Memory B cell (primary cell): Measurements from ENCODE around the gene TMEM134.

Source experiments
- ATAC-seq: fragments of 150-1000 bp; cut with Tn5 transposase; 2 replicates; pipeline ENCODE4 v1.10.0; 2021; ENCODE audit warnings: low read depth, mild to moderate bottlenecking, moderate library complexity
- DNase-seq, 2 donors: peaks; one replicate each; pipeline ENCODE4 v3.0.0; 2022; ENCODE audit warnings: low spot score in 2 of 2
- H3K27ac Mint-ChIP-seq: one replicate; pipeline ENCODE4 v1.8.0; 2022; ENCODE audit warnings: mild to moderate bottlenecking, moderate library complexity, mixed read lengths
- H3K27me3 Mint-ChIP-seq: one replicate; pipeline ENCODE4 v1.8.0; 2022; ENCODE audit warnings: mixed read lengths
- H3K36me3 Mint-ChIP-seq: one replicate; pipeline ENCODE4 v1.8.0; 2022; ENCODE audit warnings: mild to moderate bottlenecking, mixed read lengths
- H3K4me1 Mint-ChIP-seq: one replicate; pipeline ENCODE4 v1.8.0; 2022; ENCODE audit warnings: mixed read lengths
- H3K4me3 Mint-ChIP-seq: one replicate; pipeline ENCODE4 v1.8.0; 2022; ENCODE audit warnings: mild to moderate bottlenecking, moderate library complexity, mixed read lengths
- H3K9me3 Mint-ChIP-seq: one replicate; pipeline ENCODE4 v1.8.0; 2022; ENCODE audit warnings: mixed read lengths

TMEM134 gene

GRCh38 chr11:67450796-67451657 is 18.0 kb downstream of the TMEM134 start:
- no peak for DNase-seq
- Mint-ChIP-seq H3K27ac (no peak overlapping the region), H3K4me1 (peaks cover 29% of the 10 kb centered on the region), H3K27me3 (no peaks in the 10 kb centered on the region), H3K9me3 (no peaks in the 10 kb centered on the region), H3K36me3 (no peaks in the 10 kb centered on the region), H3K4me3 (no peak overlapping the region)
- no peak for ATAC-seq

- no peak for ATAC-seq
- H3K9me3 Mint-ChIP-seq = no peaks in the 10 kb centered on the region
These were observed 19.8 kb downstream of the TMEM134 start for GRCh38 chr11:67449116-67449844.

GRCh38 chr11:67448220-67448609 is 20.8 kb downstream of the TMEM134 start:
- peak overlapping the region; percentile 97 for H3K27ac Mint-ChIP-seq
- DNase-seq = no peak
- no peaks in the 10 kb centered on the region for H3K27me3 Mint-ChIP-seq

More at GRCh38 chr11:67449116-67449844, 19.8 kb downstream of the TMEM134 start:
- Mint-ChIP-seq H3K4me1 (peaks cover 40% of the 10 kb centered on the region), H3K4me3 (peak overlapping the region; percentile 24), H3K27me3 (no peaks in the 10 kb centered on the region), H3K27ac (peak overlapping the region; percentile 55), H3K36me3 (no peaks in the 10 kb centered on the region)
- DNase-seq = no peak

GRCh38 chr11:67445515-67445914 is 23.5 kb downstream of the TMEM134 start:
- no peak for ATAC-seq
- H3K27me3 Mint-ChIP-seq = no peaks in the 10 kb centered on the region
- H3K4me1 Mint-ChIP-seq = peaks cover 59% of the 10 kb centered on the region
- H3K27ac Mint-ChIP-seq = peak overlapping the region; percentile 97
- peak overlapping the region; percentile 82 for H3K4me3 Mint-ChIP-seq
- H3K36me3 Mint-ChIP-seq = no peaks in the 10 kb centered on the region
- H3K9me3 Mint-ChIP-seq = no peaks in the 10 kb centered on the region
- DNase-seq = no peak

More at GRCh38 chr11:67448220-67448609, 20.8 kb downstream of the TMEM134 start:
- no peaks in the 10 kb centered on the region for H3K36me3 Mint-ChIP-seq
- ATAC-seq = no peak
- H3K9me3 Mint-ChIP-seq = no peaks in the 10 kb centered on the region
- peaks cover 41% of the 10 kb centered on the region for H3K4me1 Mint-ChIP-seq
- peak overlapping the region; percentile 33 for H3K4me3 Mint-ChIP-seq

- Mint-ChIP-seq H3K4me3 (peak overlapping the region; percentile 78), H3K27ac (peak overlapping the region; percentile 92), H3K4me1 (peaks cover 60% of the 10 kb centered on the region), H3K36me3 (peaks cover 4% of the 10 kb centered on the region), H3K27me3 (no peaks in the 10 kb centered on the region), H3K9me3 (no peaks in the 10 kb centered on the region)
- DNase-seq (peak in 1 of 2 donors; percentile 34), ATAC-seq (no peak)
These were observed 26.3 kb downstream of the TMEM134 start for GRCh38 chr11:67442504-67443404.

GRCh38 chr11:67441731-67442351 is 27.2 kb downstream of the TMEM134 start:
- H3K27me3 Mint-ChIP-seq = no peaks in the 10 kb centered on the region
- H3K4me1 Mint-ChIP-seq = peaks cover 58% of the 10 kb centered on the region
- no peaks in the 10 kb centered on the region for H3K9me3 Mint-ChIP-seq
- ATAC-seq = peak; percentile 11
- DNase-seq = peak in 1 of 2 donors; percentile 39
- H3K36me3 Mint-ChIP-seq = peaks cover 4% of the 10 kb centered on the region
- H3K4me3 Mint-ChIP-seq = peak overlapping the region; percentile 49
- peak overlapping the region; percentile 92 for H3K27ac Mint-ChIP-seq

- DNase-seq (peak in 1 of 2 donors; percentile 35), ATAC-seq (no peak)
- H3K36me3 Mint-ChIP-seq = peaks cover 9% of the 10 kb centered on the region
- H3K9me3 Mint-ChIP-seq = no peaks in the 10 kb centered on the region
- peak overlapping the region; percentile 58 for H3K4me3 Mint-ChIP-seq
- peaks cover 59% of the 10 kb centered on the region for H3K4me1 Mint-ChIP-seq
- no peaks in the 10 kb centered on the region for H3K27me3 Mint-ChIP-seq
- peak overlapping the region; percentile 92 for H3K27ac Mint-ChIP-seq
These were observed 27.9 kb downstream of the TMEM134 start for GRCh38 chr11:67441098-67441563.

- Mint-ChIP-seq H3K27ac (peak overlapping the region; percentile 92), H3K9me3 (no peaks in the 10 kb centered on the region), H3K27me3 (no peaks in the 10 kb centered on the region), H3K4me3 (peak overlapping the region; percentile 76), H3K36me3 (peaks cover 13% of the 10 kb centered on the region), H3K4me1 (peaks cover 57% of the 10 kb centered on the region)
- DNase-seq (peak in 1 of 2 donors; percentile 45), ATAC-seq (no peak)
These were observed 28.6 kb downstream of the TMEM134 start for GRCh38 chr11:67440229-67441097.

GRCh38 chr11:67439321-67440228 is 29.5 kb downstream of the TMEM134 start:
- H3K4me1 Mint-ChIP-seq = peaks cover 52% of the 10 kb centered on the region
- no peaks in the 10 kb centered on the region for H3K9me3 Mint-ChIP-seq
- peaks cover 17% of the 10 kb centered on the region for H3K36me3 Mint-ChIP-seq
- H3K27me3 Mint-ChIP-seq = no peaks in the 10 kb centered on the region
- H3K27ac Mint-ChIP-seq = peak overlapping the region; percentile 92
- ATAC-seq (no peak), DNase-seq (no peak)
- peak overlapping the region; percentile 93 for H3K4me3 Mint-ChIP-seq

GRCh38 chr11:67438158-67438902 is 30.7 kb downstream of the TMEM134 start:
- Mint-ChIP-seq H3K36me3 (peaks cover 17% of the 10 kb centered on the region), H3K9me3 (no peaks in the 10 kb centered on the region), H3K4me3 (peak overlapping the region; percentile 93), H3K4me1 (peaks cover 57% of the 10 kb centered on the region), H3K27ac (peak overlapping the region; percentile 92), H3K27me3 (no peaks in the 10 kb centered on the region)
- ATAC-seq (peak; percentile 55), DNase-seq (peak; percentile 60 to 65)

- Mint-ChIP-seq H3K27ac (peak overlapping the region; percentile 86), H3K36me3 (peaks cover 17% of the 10 kb centered on the region), H3K4me1 (peaks cover 58% of the 10 kb centered on the region), H3K9me3 (no peaks in the 10 kb centered on the region), H3K27me3 (no peaks in the 10 kb centered on the region), H3K4me3 (peak overlapping the region; percentile 93)
- no peak for ATAC-seq
- peak in 1 of 2 donors; percentile 41 for DNase-seq
These were observed 31.3 kb downstream of the TMEM134 start for GRCh38 chr11:67437809-67438157.
